SK-N-MC (cell line): ENCODE results near the gene HLX.

Source experiments
- EZH2 ChIP-seq: fragments of 200-600 bp; sonication (generic); IDR thresholded peaks from one replicate; pipeline ENCODE4 v1.6.1; 2017; ENCODE audit warnings: antibody characterized with exemption
- POLR2AphosphoS5 ChIP-seq: IDR thresholded peaks from 2 replicates; pipeline ENCODE4 v1.6.1; 2012; ENCODE audit warnings: mild to moderate bottlenecking, low read depth, low read length, borderline replicate concordance

DNA sequence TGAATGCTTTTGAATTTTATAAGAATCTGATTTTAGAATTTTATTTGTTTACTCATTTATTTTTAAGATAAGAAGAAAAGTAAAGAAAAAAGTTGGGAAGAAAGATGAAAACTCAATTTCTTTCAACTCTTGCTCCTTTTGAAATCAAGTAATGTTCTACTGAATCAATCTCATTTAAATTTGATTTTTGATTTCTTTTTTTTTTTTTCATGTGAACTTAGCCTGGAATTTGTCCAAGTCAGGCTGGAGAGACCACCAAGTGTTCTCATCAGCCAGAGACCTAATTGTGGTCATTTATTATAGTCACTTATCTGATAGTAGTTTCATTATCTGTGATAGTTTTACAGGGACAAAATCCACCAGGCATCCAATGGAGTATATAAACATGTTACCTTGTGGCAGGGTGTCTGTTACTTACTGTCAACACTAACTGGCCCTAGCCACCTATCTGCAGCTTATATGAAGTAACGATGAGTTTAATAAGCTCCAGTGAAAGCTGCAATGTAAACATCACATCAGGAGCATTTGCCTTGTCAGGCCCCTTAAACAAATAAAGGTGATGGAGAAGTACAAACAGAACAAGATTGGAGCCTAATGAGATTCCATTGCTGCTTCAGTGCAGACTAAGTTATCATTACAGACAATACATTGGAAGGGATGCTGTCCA, 39.2 kb downstream of the HLX start:
- TF ChIP-seq EZH2 (no peak), POLR2AphosphoS5 (no peak)
